Measurements from ENCODE around the gene ROM1.

Gene ROM1

GRCh38 chr11:62599069-62599696 is 13.9 kb upstream of the ROM1 start:
- Mint-ChIP-seq H3K27ac (peak overlapping the region; percentile 94), H3K27me3 (peaks cover 2% of the 10 kb centered on the region), H3K36me3 (ENCODE audit: low read depth) (peaks cover 72% of the 10 kb centered on the region), H3K9me3 (no peaks in the 10 kb centered on the region), H3K4me3 (peak overlapping the region; percentile 91), H3K4me1 (peaks cover 47% of the 10 kb centered on the region)
- DNase-seq = peak; percentile 95
- ATAC-seq = peak; percentile 75

DNA sequence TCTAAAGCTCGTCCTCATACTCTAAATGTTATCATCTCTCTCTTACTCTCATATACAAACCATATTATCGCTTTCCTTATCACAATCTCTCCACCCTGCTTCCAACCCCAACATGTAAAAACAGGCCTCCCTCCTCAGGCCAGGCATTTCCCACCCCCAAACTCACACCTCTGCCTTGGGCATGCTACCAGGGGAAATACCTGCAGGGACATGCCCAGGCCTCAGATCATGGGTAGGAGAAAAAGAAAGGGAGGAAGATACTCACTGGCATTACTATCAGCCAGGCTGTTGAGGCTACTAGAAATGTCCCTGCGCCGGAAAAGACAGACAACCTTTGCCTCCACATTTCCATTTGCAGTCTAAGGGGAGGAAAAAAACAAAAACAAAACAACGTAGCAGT is 13.2 kb upstream of the ROM1 start:
- peak; percentile 40 for DNase-seq
- no peak for ATAC-seq
- Mint-ChIP-seq H3K27me3 (peaks cover 2% of the 10 kb centered on the region), H3K27ac (peak overlapping the region; percentile 94), H3K4me1 (peaks cover 44% of the 10 kb centered on the region), H3K4me3 (peak overlapping the region; percentile 91), H3K9me3 (no peaks in the 10 kb centered on the region), H3K36me3 (ENCODE audit: low read depth) (peaks cover 69% of the 10 kb centered on the region)

DNA sequence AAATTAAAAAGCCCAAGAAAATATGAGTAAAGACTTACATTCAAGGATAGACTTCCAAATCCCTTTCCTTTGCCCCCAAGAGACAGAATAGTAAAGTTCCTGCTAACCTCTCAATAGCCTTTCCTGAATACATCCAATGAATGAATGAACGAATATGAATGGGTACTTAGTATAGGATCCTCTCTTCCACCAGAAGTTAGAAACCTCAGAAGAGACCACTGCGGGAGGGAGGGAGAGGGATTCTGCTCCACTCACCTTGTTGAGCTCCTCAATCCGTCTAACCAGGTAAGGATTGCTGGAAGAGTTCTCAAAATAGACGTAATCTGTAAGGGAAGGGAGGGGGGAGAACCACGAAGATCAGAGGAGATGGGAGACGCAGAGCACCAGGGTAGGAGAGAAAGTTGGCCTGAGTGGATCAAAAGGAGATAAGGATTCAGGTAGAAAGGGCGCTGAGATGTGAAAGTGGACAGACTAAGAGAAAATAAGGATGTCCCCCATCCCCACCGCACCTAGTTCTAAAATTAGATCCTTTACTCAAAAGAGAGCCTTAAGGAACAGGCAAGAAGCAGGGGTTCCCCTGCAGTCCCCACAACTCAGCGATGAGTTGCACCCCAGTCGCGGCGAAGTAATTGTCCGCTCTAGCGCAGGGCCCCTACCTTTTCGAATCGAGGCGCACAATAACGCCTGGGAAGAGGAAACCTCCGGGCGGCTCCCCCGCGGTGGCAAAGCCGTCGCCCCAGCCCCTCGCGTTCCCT is 12.5 kb upstream of the ROM1 start:
- H3K27ac Mint-ChIP-seq = peak overlapping the region; percentile 94
- ATAC-seq = no peak
- H3K9me3 Mint-ChIP-seq = no peaks in the 10 kb centered on the region
- peaks cover 69% of the 10 kb centered on the region for H3K36me3 Mint-ChIP-seq (ENCODE audit: low read depth)
- DNase-seq = no peak
- peak overlapping the region; percentile 91 for H3K4me3 Mint-ChIP-seq
- peaks cover 2% of the 10 kb centered on the region for H3K27me3 Mint-ChIP-seq
- peaks cover 47% of the 10 kb centered on the region for H3K4me1 Mint-ChIP-seq

DNA sequence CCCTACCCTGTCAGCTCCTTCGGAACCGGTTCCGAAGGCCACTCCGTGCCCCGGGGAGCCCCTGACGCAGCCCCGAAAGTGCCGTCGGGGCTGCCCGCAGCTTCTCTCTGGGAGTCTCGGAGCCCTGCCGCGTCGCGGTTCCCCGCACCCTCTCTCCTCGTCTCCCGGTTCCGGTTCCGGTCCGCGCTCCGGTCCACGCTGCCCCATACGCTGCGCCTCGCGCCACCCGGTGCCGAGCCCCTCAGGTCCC is 12.0 kb upstream of the ROM1 start:
- DNase-seq = peak; percentile 58
- Mint-ChIP-seq H3K27me3 (peaks cover 2% of the 10 kb centered on the region), H3K4me1 (peaks cover 47% of the 10 kb centered on the region), H3K9me3 (no peaks in the 10 kb centered on the region), H3K27ac (peak overlapping the region; percentile 94), H3K4me3 (peak overlapping the region; percentile 91), H3K36me3 (ENCODE audit: low read depth) (peaks cover 68% of the 10 kb centered on the region)
- peak; percentile 5 for ATAC-seq

- H3K27me3 Mint-ChIP-seq = peaks cover 2% of the 10 kb centered on the region
Measured at GRCh38 chr11:62601372-62602140, 11.5 kb upstream of the ROM1 start, which contains the start of gene MTA2. MTA2 (minus strand) TSS chr11:62601865; CDS start chr11:62601450, 415 bp downstream.

DNA sequence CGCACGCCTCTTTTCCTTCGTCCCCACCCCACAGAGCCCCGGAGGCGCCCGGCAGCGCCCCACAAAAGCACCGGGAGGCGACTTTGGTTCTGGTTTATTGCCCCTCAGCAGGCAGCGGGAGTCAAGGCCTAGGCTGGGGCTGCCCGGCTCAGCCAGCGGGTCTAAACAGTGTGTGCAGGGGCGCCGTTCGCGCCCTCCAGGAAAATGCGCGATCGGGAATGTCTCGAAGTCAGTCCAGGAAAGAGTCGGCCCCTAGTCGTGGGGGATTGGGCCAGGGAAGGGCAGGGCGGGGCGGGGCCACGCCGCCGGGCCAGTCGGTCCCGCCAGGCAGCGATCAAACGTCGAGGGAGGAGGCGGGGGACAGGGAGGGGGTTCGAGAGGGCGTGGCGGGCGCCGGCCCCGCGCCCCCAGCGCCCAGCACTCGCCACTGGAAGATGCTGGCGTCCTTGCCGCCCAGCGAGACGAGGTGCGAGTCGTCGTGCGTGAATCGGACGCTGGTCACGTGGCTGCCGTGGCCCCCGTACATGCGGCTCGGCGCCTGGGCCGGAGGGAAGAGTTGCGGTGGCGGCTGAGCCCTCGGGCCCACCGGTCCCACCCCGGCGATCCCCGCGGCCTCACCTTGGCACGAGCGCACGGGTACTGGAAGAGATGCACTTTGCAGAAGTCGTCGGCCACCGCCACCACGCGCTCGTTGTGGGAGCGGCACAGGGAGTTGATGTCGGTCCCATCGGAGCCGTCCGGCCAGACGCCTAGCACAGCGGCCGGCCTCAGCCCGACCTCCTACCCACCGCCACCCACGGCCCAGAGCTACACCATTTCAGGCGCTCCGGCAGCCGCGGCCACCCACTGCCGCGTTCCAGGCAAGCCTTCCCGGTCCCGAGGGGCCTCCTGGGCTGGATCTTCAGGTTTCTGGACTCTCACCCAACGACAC is 10.7 kb upstream of the ROM1 start:
- peak overlapping the region; percentile 94 for H3K27ac Mint-ChIP-seq
- DNase-seq = no peak
- peaks cover 63% of the 10 kb centered on the region for H3K36me3 Mint-ChIP-seq (ENCODE audit: low read depth)
- H3K4me1 Mint-ChIP-seq = peaks cover 47% of the 10 kb centered on the region
- H3K9me3 Mint-ChIP-seq = no peaks in the 10 kb centered on the region
- peaks cover 2% of the 10 kb centered on the region for H3K27me3 Mint-ChIP-seq
- no peak for ATAC-seq
- peak overlapping the region; percentile 91 for H3K4me3 Mint-ChIP-seq

More at GRCh38 chr11:62601372-62602140, 11.5 kb upstream of the ROM1 start, which contains the start of gene MTA2:
- peak within 1 kb of the TSS; percentile 94 for H3K27ac Mint-ChIP-seq
- H3K36me3 Mint-ChIP-seq (ENCODE audit: low read depth) = peaks cover 67% of the 10 kb centered on the region
- ATAC-seq (peak; percentile 88), DNase-seq (peak; percentile 100)
- H3K4me3 Mint-ChIP-seq = peak within 1 kb of the TSS; percentile 91
- H3K4me1 Mint-ChIP-seq = peaks cover 47% of the 10 kb centered on the region
- no peaks in the 10 kb centered on the region for H3K9me3 Mint-ChIP-seq

DNA sequence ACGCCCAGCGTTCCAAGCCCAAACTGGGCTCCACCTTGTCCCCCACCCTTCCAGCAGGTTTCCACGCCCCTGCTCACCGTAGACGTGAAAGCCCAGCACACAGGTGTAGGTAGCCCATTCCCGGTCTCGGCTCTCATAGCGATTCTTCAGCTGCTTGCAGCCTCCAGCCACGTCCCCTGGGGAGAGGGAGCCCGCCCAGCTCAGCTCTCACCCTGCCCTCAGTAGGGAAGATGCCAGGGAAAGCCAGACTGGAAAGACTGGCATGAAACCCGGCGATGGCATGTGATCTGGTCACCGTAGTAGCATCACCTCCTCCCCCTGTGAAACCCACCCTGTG is 10.0 kb upstream of the ROM1 start:
- Mint-ChIP-seq H3K36me3 (ENCODE audit: low read depth) (peaks cover 64% of the 10 kb centered on the region), H3K4me1 (peaks cover 52% of the 10 kb centered on the region), H3K4me3 (peak overlapping the region; percentile 46), H3K9me3 (no peaks in the 10 kb centered on the region), H3K27me3 (peaks cover 2% of the 10 kb centered on the region), H3K27ac (peak overlapping the region; percentile 6)
- ATAC-seq = no peak
- DNase-seq = no peak

- Mint-ChIP-seq H3K27me3 (peaks cover 2% of the 10 kb centered on the region), H3K4me1 (peaks cover 46% of the 10 kb centered on the region), H3K36me3 (ENCODE audit: low read depth) (peaks cover 61% of the 10 kb centered on the region), H3K27ac (no peak overlapping the region), H3K4me3 (peak overlapping the region; percentile 46), H3K9me3 (no peaks in the 10 kb centered on the region)
- ATAC-seq (no peak), DNase-seq (no peak)
Measured at GRCh38 chr11:62603776-62604299, 9.2 kb upstream of the ROM1 start.

- Mint-ChIP-seq H3K27ac (no peak overlapping the region), H3K36me3 (ENCODE audit: low read depth) (peaks cover 60% of the 10 kb centered on the region), H3K4me3 (no peak overlapping the region), H3K9me3 (no peaks in the 10 kb centered on the region), H3K4me1 (peaks cover 46% of the 10 kb centered on the region), H3K27me3 (peaks cover 2% of the 10 kb centered on the region)
- DNase-seq (no peak), ATAC-seq (no peak)
Measured at GRCh38 chr11:62604460-62605120, 8.5 kb upstream of the ROM1 start.

DNA sequence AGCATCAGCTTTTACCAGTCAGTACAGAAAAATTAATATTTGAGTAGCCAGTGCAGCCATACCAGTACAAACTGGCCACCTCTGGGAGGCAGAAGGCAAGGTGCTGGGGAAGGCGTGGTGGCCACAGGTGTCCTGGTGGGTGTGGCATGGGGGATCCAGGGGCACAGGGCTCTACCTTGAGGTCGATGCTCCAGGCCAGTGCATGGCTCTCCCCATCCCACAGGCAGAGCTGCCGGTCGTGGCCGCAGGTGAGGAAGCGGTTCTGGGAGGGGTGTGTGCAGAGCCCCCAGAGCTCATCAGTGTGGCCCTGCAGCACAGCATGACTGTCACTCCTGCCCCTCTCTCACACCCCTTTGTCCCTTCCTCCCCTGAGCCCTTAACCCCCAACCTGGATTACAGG is 7.6 kb upstream of the ROM1 start:
- no peak for ATAC-seq
- Mint-ChIP-seq H3K27ac (no peak overlapping the region), H3K36me3 (ENCODE audit: low read depth) (peaks cover 57% of the 10 kb centered on the region), H3K4me3 (no peak overlapping the region), H3K4me1 (peaks cover 45% of the 10 kb centered on the region), H3K27me3 (peaks cover 2% of the 10 kb centered on the region), H3K9me3 (no peaks in the 10 kb centered on the region)
- no peak for DNase-seq

- Mint-ChIP-seq H3K36me3 (ENCODE audit: low read depth) (peaks cover 58% of the 10 kb centered on the region), H3K27ac (no peak overlapping the region)
- no peak for ATAC-seq
Measured at GRCh38 chr11:62605902-62606301, 7.2 kb upstream of the ROM1 start.

GRCh38 chr11:62607714-62608113 is 5.3 kb upstream of the ROM1 start:
- Mint-ChIP-seq H3K4me1 (peaks cover 51% of the 10 kb centered on the region), H3K27ac (peak overlapping the region; percentile 9), H3K9me3 (no peaks in the 10 kb centered on the region), H3K36me3 (ENCODE audit: low read depth) (peaks cover 55% of the 10 kb centered on the region), H3K27me3 (no peaks in the 10 kb centered on the region), H3K4me3 (no peak overlapping the region)
- DNase-seq = no peak
- no peak for ATAC-seq

More at GRCh38 chr11:62605902-62606301, 7.2 kb upstream of the ROM1 start:
- no peak overlapping the region for H3K4me3 Mint-ChIP-seq
- peaks cover 2% of the 10 kb centered on the region for H3K27me3 Mint-ChIP-seq
- no peak for DNase-seq
- no peaks in the 10 kb centered on the region for H3K9me3 Mint-ChIP-seq
- H3K4me1 Mint-ChIP-seq = peaks cover 49% of the 10 kb centered on the region

DNA sequence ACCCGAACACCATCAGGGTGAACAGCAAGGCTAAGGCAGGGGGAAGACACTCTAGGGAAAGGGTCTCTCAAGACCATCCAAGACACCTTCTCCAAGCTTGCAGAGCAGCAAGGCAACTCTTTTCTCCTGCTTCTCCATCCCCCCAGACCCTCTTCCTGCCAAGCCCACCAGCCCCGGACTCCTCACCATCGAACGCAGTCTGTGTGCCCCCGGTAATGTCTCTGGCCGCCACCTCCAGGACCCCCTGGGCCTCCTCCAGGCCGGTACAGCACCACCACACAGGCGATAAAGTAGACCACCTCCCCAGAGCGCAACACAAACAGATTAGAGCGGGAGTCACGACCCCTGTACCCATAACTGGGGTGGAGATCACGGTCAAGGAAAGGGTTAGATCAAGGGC is 4.3 kb upstream of the ROM1 start:
- Mint-ChIP-seq H3K9me3 (no peaks in the 10 kb centered on the region), H3K4me3 (no peak overlapping the region), H3K27ac (peak overlapping the region; percentile 18), H3K27me3 (no peaks in the 10 kb centered on the region), H3K36me3 (ENCODE audit: low read depth) (peaks cover 45% of the 10 kb centered on the region), H3K4me1 (peaks cover 44% of the 10 kb centered on the region)
- DNase-seq (no peak), ATAC-seq (no peak)

Measured in activated naive CD8-positive, alpha-beta T cell treated with anti-CD3 and anti-CD28 coated beads, Interleukin-2, amount 50 U/mL, for 24 hours (primary cell).